ENCODE results near the gene CFAP119.

Gene CFAP119

GRCh38 chr16:30760577-30761426 lies 1.1 kb downstream of the CFAP119 start:
- DNase-seq: no peak

GRCh38 chr16:30760001-30760559 lies 1.8 kb downstream of the CFAP119 start:
- DNase-seq: no peak

- no peak for DNase-seq
Observed at GRCh38 chr16:30758988-30759491, 2.8 kb downstream of the CFAP119 start.

DNA sequence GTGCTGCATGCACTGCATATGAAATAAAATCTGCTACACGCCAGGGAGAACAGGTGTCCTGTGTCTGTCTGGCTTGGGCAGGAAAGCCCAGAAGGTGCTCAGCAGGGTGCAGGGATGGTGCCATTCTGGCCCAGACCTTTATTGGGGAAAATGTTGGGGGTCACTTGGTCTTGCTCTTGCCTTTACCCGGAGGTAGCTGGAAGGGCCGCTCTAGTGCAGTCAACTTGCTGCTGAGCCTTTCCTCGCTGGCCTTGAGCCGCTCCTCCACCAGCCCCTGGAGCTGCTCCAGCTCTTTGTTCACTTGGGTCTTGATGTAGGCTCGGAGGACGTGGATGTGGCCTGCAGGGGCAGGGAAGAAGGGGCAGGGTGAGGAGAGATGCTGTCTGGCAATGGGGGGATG lies 4.5 kb downstream of the CFAP119 start:
- DNase-seq: no peak

- DNase-seq: no peak
Observed at GRCh38 chr16:30756781-30757100, 5.1 kb downstream of the CFAP119 start.

DNA sequence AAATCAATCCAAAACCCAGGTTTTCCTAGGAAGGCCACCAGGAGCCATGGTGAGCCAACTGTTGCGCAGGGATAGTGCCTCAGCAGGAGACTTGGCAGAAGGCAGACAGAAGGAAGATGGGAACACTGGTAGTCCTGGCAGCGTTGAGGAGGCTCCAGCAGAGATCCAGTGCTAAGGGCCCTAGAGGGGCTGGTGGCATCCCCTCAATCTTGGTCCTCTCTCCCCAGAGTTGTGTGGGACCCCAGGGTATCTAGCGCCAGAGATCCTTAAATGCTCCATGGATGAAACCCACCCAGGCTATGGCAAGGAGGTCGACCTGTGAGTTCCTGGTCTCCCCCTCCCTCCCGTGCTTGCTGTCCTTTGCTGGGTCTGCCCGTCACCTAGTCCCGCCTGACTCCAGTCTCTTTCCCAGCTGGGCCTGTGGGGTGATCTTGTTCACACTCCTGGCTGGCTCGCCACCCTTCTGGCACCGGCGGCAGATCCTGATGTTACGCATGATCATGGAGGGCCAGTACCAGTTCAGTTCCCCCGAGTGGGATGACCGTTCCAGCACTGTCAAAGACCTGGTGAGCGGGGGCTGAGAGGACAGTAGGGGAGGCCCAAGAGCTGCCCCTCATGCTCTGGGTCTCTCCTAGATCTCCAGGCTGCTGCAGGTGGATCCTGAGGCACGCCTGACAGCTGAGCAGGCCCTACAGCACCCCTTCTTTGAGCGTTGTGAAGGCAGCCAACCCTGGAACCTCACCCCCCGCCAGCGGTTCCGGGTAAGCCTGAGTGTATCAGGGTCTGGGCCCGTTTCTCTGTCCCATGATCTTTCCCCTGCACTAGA lies 5.7 kb downstream of the CFAP119 start:
- no peak for DNase-seq

DNA sequence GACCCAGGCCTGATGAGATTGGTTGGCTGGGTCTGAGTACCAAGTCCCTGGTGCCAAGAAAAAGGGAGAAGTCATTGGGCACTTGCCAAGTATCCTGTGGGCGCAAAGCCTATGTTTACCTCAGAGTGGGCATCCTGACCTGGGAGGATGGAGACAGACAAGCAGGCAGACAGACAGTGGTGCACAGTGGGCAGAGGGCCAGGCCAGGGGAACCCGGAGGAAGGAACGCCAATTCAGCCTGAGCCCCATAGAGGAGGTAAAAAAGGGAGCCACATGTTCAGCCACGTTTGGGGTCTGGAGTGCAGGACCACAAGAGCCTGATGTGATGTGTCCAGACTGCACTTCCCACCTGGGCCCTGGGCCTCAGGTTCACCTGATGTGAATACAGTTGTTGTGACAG lies 8.3 kb downstream of the CFAP119 start:
- DNase-seq: no peak

- no peak for DNase-seq
Observed at GRCh38 chr16:30750876-30751465, 10.9 kb downstream of the CFAP119 start.

GRCh38 chr16:30750201-30750600 lies 11.7 kb downstream of the CFAP119 start:
- DNase-seq: no peak

DNA sequence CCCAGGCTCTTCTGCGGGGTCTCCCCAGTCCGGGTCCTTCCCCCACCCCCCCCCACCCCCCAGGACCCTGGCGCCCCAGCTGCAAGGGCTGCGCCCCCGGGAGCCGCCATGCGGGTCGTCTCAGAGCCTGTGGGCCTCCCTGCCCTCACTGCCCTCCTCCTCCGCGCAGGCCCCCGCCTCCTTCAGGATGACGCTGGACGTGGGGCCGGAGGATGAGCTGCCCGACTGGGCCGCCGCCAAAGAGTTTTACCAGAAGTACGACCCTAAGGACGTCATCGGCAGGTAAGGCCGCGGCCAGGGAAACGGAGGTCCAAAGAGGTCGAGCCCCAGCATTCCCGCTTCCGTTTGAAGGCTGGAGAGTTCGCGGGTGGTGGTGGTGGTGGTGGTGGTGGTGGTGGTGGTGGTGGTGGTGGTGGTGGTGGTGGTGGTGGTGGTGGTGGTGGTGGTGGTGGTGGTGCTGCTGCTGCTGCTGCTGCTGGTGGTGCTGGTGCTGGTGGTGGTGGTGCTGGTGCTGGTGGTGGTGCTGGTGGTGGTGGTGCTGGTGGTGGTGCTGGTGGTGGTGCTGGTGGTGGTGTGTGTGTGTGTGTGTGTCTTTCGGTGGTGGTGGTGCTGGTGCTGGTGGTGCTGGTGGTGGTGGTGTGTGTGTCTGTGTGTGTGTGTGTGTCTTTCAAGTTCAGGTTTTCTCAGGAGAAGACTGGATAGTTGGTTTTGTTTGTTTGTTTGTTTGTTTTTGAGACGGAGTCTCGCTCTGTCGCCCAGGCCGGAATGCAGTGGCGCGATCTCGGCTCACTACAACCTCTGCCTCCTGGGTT lies 13.0 kb downstream of the CFAP119 start:
- DNase-seq: no peak

DNA sequence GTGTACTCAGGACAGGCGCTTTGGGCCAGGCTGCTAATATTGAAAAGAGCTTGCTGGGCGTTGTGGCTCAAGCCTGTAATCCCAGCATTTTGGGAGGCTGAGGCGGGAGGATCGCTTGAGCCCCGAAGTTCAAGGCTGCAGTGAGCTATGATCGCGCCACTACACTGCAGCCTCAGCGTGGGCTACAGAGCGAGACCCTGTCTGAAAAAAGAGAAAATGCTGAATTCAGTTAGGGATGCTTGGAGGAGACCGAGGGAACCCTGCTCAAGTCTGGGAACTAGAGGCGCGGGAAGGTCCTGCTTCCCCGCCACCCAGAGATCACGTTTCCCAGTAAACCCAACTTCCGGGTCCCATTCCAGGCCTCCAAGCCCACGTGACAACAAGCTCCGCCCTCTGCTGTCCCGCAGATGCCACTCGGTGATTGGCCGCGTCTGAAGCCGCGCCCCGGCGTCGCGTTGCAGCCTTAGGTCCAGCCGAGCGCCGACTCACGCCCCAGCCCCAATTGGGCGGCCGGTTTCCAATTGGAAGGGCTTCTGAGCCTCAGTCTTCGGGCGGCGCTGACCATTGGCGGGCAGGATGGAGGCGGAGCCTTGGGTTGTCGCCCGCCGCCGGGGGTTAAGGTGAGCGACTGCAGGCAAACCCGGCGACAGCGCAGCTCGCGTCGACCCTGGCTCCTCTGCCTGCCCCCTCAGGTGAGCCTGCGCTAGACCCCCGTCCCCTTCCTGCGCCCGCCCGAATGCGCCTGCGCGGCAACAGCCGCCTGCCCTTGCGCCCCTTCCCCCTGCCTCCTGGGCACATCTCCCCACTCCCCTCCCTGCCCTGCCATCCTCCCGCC lies 13.8 kb downstream of the CFAP119 start, which contains the start of gene PHKG2:
TSS of gene PHKG2 (plus strand) at position 627 of the 835 bp plus-strand sequence. CDS start 396 bp downstream, outside the sequence.
- peak; percentile 95 for DNase-seq

- no peak for DNase-seq
Observed at GRCh38 chr16:30747331-30747730, 14.5 kb downstream of the CFAP119 start.

DNA sequence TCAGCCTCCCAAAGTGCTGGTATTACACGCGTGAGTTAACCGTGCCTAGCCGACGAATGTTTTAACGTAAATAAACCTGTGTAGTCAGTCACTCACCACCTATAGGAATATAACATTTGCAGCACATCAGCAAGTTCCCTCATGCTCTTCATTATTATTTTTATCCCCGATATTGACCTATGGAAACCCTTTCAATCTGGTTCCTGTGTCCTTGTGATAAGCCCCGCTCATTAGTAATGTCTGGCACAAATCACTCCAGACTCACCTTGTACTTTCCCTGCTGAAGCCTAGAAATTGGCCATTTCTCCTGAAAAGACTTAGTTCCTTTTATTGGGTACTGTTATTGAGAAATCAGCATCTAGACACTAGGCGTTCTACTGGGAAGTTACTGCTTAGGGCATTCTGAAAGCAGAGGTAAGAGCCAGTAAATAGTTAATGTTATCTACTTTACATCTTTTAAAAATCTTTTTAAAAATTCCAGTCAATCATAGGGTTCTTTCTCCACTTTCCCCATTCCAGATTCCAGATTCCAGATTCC lies 15.2 kb downstream of the CFAP119 start:
- DNase-seq: no peak

DNA sequence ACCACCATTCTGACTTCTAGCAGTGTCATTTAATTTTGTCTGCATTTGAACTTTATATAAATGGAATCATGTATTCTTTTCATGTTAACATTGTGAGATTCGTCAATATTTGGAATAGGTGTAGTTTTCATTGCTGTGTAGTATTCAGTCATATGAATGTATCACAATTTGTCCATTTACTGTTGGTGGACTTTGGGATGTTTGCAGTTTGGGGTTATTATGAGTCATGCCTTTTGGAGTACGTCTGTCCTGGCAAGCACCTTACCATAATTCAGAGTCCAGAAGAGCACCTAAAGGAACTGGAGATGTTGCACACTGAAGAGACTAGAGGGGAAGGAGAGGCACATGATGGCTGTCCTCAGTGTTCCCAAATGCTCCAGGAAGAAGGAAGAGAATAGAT lies 16.8 kb downstream of the CFAP119 start:
- DNase-seq: no peak

GRCh38 chr16:30744183-30744582 lies 17.7 kb downstream of the CFAP119 start:
- no peak for DNase-seq

- DNase-seq: no peak
Observed at GRCh38 chr16:30743716-30744115, 18.1 kb downstream of the CFAP119 start.

- DNase-seq: no peak
Observed at GRCh38 chr16:30741461-30741914, 20.4 kb downstream of the CFAP119 start.

- DNase-seq: peak; percentile 39
Observed at GRCh38 chr16:30740364-30741251, 21.3 kb downstream of the CFAP119 start.
